Psoas muscle (tissue), 8 donors: ENCODE measurements around the gene ANXA3. TPM values are rescaled to one million over a fixed set of nuclear protein-coding genes. Genes with fewer than 3 reads are reported as not detected.
A peak's percentile ranks its signal among the peaks of the same experiment; 100 is the strongest.

Experiments
- ATAC-seq, 4 donors: fragments of 200-7000 bp; cut with Tn5 transposase; one replicate each; pipeline ENCODE4 v1.9.1; 2020; ENCODE audit warnings: moderate library complexity in 3 of 4, mild to moderate bottlenecking in 2 of 4
- DNase-seq, 2 donors: peaks; one replicate each; pipeline ENCODE4 v3.0.0-alpha.2; 2020
- H3K27ac ChIP-seq: fragments of 200-600 bp; one replicate; pipeline ENCODE4 v1.8.0; 2022
- H3K27me3 ChIP-seq, 3 donors: fragments of 200-600 bp in 1 of 3; one replicate each; pipeline versions ENCODE4 v1.6.1 to v1.8.0; 2013 to 2022; ENCODE audit warnings: low read length in 2 of 3, mild to moderate bottlenecking in 2 of 3, moderate library complexity in 1 of 3; ENCODE audit not compliant: insufficient read depth in 3 of 3
- H3K36me3 ChIP-seq, 2 donors: fragments of 200-600 bp in 1 of 2; one replicate each; pipeline versions ENCODE4 v1.6.1 to v1.8.0; 2013 to 2022; ENCODE audit warnings: low read depth in 1 of 2, mild to moderate bottlenecking in 1 of 2, moderate library complexity in 1 of 2; ENCODE audit not compliant: insufficient read depth in 1 of 2
- H3K4me1 ChIP-seq: fragments of 200-600 bp; one replicate; pipeline ENCODE4 v1.8.0; 2022
- H3K4me3 ChIP-seq: fragments of 200-600 bp; one replicate; pipeline ENCODE4 v1.8.0; 2022; ENCODE audit warnings: mild to moderate bottlenecking
- H3K9me3 ChIP-seq: fragments of 200-600 bp; one replicate; pipeline ENCODE4 v1.8.0; 2022
- CTCF ChIP-seq: fragments of 200-600 bp; IDR thresholded peaks from one replicate; pipeline ENCODE4 v1.8.0; 2022; ENCODE audit warnings: antibody characterized with exemption
- WGBS, 3 donors: extraction: QIAGEN DNeasy Blood & Tissue Kit; methylation state at CpG; one replicate each; pipeline versions ENCODE4 v1.1.6 to v1.1.7; 2013; 5-methylcytosine and 5-hydroxymethylcytosine counted together
- intact Hi-C, 2 donors: fragments of 100-400 bp; cut with DNase I; formaldehyde crosslinking; loops; one replicate each; pipeline versions ENCODE4 v1.11.0 to v1.14.2; 2022
- polyA plus RNA-seq, 3 donors: library from polyadenylated mRNA; stranded (reverse); fragments of 200-250 nt; gene quantifications; one replicate each; pipeline ENCODE4 v1.2.3, GENCODE V29; 2013
- total RNA-seq, 4 donors: library from RNA; stranded (reverse); fragmentation: NEBNext Ultra II Directional in 2 of 4; extraction: Animal tissue kit (Norgen Biotek cat#: 25700) in 2 of 4; gene quantifications; one replicate each; pipeline versions ENCODE4 v1.2.1 to v1.2.4, GENCODE V29; 2021 to 2023
- donor health status: healthy with polysubstance abuse.
- donor health status: DM: no; HTN: no; CAD: no; lungs with moderate emphysema.
- donor health status: Bipolar disorder and iron deficiency.
- donor health status: healthy.
- donor health status: DM: yes; HTN: yes; CAD: no.
- donor health status: DM: no; HTN: no; CAD: no.
- donor health status: DM: no; HTN: no; CAD: no.
- donor health status: DM: yes; HTN: yes; CAD: no.

ANXA3 gene
- total and polyA plus RNA-seq, 7 donors, result 11.8 to 27.6 (median 18.1) TPM

GRCh38 chr4:78510681-78511080, 40.9 kb upstream of the ANXA3 start:
- Histone ChIP-seq H3K27ac (no peak overlapping the region), H3K36me3 (peaks cover 0 to 18% of the 10 kb centered on the region in 2 donors), H3K4me1 (no peaks in the 10 kb centered on the region), H3K27me3 (no peaks in the 10 kb centered on the region), H3K9me3 (no peaks in the 10 kb centered on the region), H3K4me3 (no peak overlapping the region)
- DNase-seq, result no peak
- intact Hi-C loops, result no loop called here
- WGBS, 3 donors, result 19 to 57% (median 40%) methylated on average over 1 of the region's 1 CpG
- ATAC-seq, result no peak
- TF ChIP-seq CTCF, result no peak

GRCh38 chr4:78512357-78512920, 39.1 kb upstream of the ANXA3 start:
- no peaks in the 10 kb centered on the region for H3K27me3 ChIP-seq
- intact Hi-C loops, result no loop called here
- no peak overlapping the region for H3K27ac ChIP-seq
- H3K4me3 ChIP-seq, result no peak overlapping the region
- ATAC-seq (no peak), DNase-seq (no peak)
- H3K9me3 ChIP-seq, result no peaks in the 10 kb centered on the region
- H3K36me3 ChIP-seq, result peaks cover 0 to 18% of the 10 kb centered on the region in 2 donors
- no peak for TF ChIP-seq CTCF
- no peaks in the 10 kb centered on the region for H3K4me1 ChIP-seq
- WGBS, 3 donors, result 83 to 95% (median 91%) methylated on average over 3 of the region's 3 CpGs

GRCh38 chr4:78513411-78513975, 38.1 kb upstream of the ANXA3 start:
- DNase-seq (no peak), ATAC-seq (no peak)
- WGBS, 3 donors, result 87 to 89% (median 88%) methylated on average over 3 of the region's 3 CpGs
- no peak overlapping the region for H3K4me3 ChIP-seq
- H3K27me3 ChIP-seq, result no peaks in the 10 kb centered on the region
- TF ChIP-seq CTCF, result no peak
- H3K9me3 ChIP-seq, result no peaks in the 10 kb centered on the region
- peaks cover 0 to 18% of the 10 kb centered on the region in 2 donors for H3K36me3 ChIP-seq
- H3K4me1 ChIP-seq, result no peaks in the 10 kb centered on the region
- no peak overlapping the region for H3K27ac ChIP-seq
- intact Hi-C loops, result no loop called here

- peak; percentile 63 for TF ChIP-seq CTCF
- H3K4me3 ChIP-seq, result no peak overlapping the region
- H3K9me3 ChIP-seq, result no peaks in the 10 kb centered on the region
- 25 to 31% (median 26%) methylated on average over 3 of the region's 3 CpGs for WGBS, 3 donors
- no peak overlapping the region for H3K27ac ChIP-seq
- H3K27me3 ChIP-seq, result no peaks in the 10 kb centered on the region
- H3K36me3 ChIP-seq, result peaks cover 0 to 3% of the 10 kb centered on the region in 2 donors
- intact Hi-C loops, result loop anchor here (1.0 to 5.0 kb wide), 3 partner anchors 460 to 560 kb away; partner anchors contain the start of gene FRAS1 (in 1 of the 2)
- DNase-seq (no peak), ATAC-seq (no peak)
- no peaks in the 10 kb centered on the region for H3K4me1 ChIP-seq
Observed at GRCh38 chr4:78517050-78517652, 34.4 kb upstream of the ANXA3 start.
